ENCODE results near the gene SIL1. TPM values are rescaled to one million over a fixed set of nuclear protein-coding genes. Genes with fewer than 3 reads are reported as not detected.
"Not testable (repeated sequence)": the region's sequence is repeated elsewhere in the genome, so short reads cannot be mapped to it uniquely, and the experiment has no call there.

The SIL1 gene
- total RNA-seq, 1 experiment from 2014 or later = 27.5 TPM

DNA sequence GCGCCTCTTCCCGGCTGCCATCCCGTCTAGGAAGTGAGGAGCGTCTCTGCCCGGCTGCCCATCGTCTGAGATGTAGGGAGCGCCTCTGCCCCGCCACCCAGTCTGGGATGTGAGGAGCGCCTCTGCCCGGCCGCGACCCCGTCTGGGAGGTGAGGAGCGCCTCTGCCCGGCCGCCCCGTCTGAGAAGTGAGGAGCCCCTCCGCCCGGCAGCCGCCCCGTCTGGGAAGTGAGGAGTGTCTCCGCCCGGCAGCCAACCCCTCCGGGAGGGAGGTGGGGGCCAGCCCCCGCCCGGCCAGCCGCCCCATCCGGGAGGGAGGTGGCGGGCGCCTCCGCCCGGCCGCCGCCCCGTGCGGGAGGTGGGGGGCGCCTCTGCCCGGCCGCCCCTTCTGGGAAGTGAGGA is 85.8 kb downstream of the SIL1 start:
- not testable (repeated sequence) for DNase-seq (ENCODE audit: low read depth)

DNA sequence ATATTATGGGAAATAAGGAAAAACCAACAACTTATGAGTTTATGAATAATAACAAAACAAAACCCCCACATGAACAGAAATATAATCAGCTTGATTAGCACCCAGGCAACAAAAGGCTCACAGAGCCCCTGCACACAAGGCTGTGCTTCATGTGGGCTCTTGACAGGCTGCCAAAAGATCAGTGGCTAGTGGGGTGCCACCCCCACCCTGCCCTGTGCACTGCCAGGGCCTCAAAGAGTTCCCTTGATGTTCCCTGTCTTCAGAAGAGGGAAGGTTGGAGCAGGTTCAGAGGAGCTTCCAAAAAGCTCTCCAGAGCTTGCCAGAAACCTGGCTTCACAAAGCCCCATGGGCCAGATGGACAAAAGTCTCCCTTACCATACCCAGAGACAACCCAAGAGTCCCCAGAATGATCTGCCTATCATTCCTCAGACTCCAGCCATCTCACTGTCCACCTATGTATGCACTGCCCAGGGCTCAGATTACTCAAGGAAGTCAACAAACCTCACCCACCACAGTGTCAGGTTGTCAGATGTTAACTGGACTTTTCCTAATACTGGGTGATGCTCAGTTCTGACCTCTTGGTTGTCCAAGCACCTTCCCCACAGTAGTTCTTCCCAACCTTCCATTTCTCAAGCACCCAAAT is 87.5 kb downstream of the SIL1 start:
- DNase-seq (ENCODE audit: low read depth) = no peak

- peak; percentile 26 for DNase-seq (ENCODE audit: low read depth)
These were observed 89.9 kb downstream of the SIL1 start for GRCh38 chr5:139108063-139108824.

DNA sequence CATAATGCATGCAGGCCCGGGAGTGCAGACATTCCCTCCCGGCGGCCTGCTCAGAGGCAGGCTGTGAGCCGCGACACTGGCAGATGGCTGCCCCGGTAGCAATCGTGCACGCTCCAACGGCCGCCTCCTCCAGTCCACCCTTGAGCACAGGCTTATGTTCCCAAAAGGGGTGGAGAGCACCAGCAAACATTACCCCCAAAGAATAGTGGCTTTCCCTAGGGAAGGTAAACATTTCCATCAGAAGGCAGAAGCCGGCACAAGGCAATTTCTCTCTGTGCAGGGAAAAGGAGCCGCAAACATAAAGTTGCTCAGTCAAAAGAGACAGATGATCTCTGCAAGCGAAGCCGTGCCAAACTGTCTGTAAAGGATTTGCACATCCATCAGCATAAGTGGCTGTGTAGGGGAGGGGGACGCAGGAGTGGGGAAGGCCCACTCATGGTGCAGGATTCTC is 92.5 kb downstream of the SIL1 start:
- no peak for DNase-seq (ENCODE audit: low read depth)

- peak; percentile 13 for DNase-seq (ENCODE audit: low read depth)
These were observed 93.4 kb downstream of the SIL1 start for GRCh38 chr5:139104577-139105276.

GRCh38 chr5:139103762-139104161 is 94.4 kb downstream of the SIL1 start:
- DNase-seq (ENCODE audit: low read depth) = no peak

DNA sequence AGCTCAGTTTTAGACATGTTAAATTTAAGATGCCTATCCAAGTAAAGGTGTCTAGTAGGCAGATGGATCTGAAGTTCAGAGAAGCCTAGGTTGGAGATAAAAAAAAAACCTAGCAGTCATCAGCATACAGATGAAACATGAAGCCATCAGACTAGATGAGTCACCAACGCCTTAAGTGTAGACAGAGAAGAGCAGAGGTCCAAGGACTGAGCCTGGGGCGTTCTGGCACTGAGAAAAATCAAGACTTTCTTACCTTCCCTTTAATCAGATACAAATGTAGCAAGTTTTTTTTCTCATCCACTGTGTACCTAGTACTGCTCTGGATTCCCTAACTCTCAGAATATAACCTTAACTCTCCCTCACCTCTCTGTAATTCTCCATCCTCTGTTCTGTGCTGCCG is 97.3 kb downstream of the SIL1 start:
- DNase-seq (ENCODE audit: low read depth) = peak; percentile 76

DNA sequence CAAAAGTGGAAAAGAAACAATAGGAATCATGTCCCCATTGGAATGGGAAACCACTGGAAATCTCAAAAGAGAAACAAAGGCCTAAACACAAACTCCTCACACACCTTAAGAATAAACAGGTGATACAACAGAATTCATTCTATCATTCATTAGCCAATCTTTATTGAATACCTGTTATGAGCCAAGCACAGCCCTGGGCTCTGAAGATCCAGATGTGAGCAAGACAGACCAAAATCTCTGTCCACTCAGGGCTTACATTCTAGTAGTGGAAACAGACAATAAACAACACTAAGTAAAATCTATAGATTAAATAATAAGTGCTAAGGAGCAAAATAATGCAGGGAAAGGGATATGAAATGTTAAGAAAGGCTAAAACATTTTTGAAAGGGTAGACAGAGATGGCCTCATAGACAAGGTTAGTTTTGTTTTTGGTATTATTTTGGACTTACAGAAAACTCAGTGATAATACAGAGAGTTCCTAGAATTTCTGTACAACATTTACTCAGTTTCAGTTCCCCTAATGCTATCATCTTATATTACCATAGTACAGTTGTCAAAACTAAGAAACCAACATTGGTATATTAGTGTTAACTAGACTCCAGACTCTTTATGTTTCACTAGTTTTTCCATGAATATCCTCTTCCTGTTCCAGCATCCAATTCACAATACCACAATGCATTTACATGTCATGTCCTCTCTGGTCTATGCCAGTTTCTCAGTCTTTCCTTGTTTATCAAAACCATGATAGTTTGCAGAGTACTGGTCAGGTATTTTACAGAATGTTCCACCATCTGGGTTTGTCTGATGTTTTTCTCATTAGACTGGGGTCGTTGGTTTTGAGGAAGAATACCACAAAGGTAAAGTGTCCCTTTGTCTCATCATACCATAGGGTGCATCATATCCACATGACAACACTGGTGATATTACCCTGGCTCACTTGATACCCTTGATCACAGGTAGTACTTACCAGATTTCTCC is 103.7 kb downstream of the SIL1 start:
- no peak for DNase-seq (ENCODE audit: low read depth)

GRCh38 chr5:139092741-139093343 is 105.3 kb downstream of the SIL1 start:
- no peak for DNase-seq (ENCODE audit: low read depth)

- DNase-seq (ENCODE audit: low read depth) = peak; percentile 13
These were observed 106.6 kb downstream of the SIL1 start for GRCh38 chr5:139091439-139092156.

DNA sequence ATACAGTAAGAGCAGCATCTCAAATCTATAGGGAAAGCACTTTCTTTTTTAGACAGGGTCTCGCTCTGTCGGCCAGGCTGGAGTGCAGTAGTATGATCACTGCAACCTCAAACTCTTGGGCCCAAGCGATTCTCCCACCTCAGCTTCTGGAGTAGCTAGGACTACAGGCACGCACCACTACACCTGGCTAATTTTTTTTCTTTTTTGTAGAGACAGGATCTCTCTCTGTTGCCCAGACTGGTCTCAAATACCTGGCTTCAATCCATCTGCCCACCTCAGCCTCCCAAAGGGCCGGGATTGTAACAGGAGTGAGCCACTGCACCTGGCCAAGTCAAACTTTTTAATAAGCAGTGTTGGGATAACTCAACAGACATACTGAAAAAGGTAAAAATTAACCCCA is 107.6 kb downstream of the SIL1 start:
- no peak for DNase-seq (ENCODE audit: low read depth)

GRCh38 chr5:139088024-139088423 is 110.1 kb downstream of the SIL1 start:
- DNase-seq (ENCODE audit: low read depth) = peak; percentile 72

DNA sequence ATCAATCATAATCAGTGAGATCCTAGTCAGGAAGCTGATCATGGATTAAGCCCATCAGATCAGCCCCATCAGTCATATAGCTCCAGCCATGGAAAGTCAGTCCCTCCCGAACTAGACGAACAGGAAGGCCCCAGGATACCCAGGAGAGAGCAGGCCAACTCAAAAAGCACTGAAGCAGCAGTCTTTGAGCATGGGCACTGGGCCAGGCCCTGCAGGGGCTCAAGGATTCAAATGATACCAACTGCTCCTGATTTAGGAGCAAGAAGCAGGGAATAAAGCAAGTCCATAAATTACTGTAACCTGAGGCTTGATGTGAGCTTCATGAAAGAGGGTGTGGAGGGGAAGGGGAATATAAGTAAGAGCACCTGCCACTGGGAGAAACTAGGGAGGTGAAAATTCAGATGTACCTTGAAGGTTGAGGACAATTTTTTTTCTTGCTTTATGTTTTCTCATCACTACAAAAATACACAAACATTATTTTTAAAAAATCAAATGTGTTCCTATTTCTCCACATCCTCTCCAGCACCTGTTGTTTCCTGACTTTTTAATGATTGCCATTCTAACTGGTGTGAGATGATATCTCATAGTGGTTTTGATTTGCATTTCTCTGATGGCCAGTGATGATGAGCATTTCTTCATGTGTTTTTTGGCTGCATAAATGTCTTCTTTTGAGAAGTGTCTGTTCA is 115.2 kb downstream of the SIL1 start:
- no peak for DNase-seq (ENCODE audit: low read depth)

DNA sequence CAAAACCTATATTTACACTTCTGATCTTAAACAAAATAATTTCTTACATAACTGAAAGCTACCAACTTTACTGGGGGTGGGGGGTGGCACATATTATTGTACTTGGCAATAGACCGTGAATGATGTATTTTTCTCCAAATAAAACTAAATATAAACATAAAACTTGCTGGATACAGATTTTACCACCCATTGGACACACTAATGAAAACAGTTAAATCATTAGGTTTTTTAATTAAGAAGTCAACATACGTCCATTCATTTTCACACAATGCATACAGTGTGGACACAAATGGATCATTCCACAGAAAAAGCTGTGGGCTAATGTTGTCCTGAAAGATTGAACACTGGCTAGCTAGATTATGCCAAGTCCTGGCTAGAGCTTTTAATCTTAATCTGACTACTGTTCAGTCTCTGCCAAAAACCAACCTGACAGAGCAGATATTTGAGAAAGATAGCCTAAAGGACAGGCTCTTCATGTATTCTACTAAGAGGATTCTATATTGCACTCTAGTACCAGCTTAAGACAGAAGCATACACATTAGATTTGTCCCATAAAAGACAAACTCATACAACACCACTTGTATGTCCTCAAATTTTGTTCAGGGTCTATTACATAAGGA is 118.1 kb downstream of the SIL1 start:
- no peak for DNase-seq (ENCODE audit: low read depth)

GRCh38 chr5:139079225-139079990 is 118.8 kb downstream of the SIL1 start:
- no peak for DNase-seq (ENCODE audit: low read depth)

GRCh38 chr5:139078345-139078744 is 119.8 kb downstream of the SIL1 start:
- no peak for DNase-seq (ENCODE audit: low read depth)

- DNase-seq (ENCODE audit: low read depth) = no peak
These were observed 120.3 kb downstream of the SIL1 start for GRCh38 chr5:139077899-139078298.

GRCh38 chr5:139076111-139076510 is 122.1 kb downstream of the SIL1 start:
- DNase-seq (ENCODE audit: low read depth) = no peak
